Measurements from ENCODE around the gene KNDC1.

KNDC1 gene

DNA sequence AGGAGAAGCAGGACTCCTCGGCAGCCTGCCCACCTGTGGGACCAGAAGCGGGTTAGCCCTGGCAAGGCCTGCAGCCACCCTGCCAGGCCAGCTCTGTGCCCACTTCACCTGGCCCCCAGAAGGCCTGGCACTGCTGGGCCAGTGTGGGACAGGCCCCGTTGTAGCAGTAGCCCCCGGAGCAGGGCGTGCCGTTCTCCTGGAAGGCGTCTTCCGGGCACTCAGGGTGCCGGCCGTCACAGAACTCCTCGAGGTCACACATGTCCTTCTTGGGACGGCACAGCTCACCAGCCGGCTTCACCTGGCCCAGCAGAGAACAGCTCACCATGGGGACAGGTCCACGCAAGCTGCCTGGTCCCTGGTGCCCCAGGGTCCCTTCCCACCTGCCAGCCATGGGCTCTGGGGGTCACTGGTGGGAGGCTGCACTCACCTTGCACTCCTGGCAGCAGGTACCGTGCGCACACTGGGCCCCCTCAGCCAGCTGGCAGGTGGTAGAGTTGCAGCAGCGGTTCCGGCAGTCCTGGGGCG lies 110.8 kb downstream of the KNDC1 start:
- DNase-seq = no peak

DNA sequence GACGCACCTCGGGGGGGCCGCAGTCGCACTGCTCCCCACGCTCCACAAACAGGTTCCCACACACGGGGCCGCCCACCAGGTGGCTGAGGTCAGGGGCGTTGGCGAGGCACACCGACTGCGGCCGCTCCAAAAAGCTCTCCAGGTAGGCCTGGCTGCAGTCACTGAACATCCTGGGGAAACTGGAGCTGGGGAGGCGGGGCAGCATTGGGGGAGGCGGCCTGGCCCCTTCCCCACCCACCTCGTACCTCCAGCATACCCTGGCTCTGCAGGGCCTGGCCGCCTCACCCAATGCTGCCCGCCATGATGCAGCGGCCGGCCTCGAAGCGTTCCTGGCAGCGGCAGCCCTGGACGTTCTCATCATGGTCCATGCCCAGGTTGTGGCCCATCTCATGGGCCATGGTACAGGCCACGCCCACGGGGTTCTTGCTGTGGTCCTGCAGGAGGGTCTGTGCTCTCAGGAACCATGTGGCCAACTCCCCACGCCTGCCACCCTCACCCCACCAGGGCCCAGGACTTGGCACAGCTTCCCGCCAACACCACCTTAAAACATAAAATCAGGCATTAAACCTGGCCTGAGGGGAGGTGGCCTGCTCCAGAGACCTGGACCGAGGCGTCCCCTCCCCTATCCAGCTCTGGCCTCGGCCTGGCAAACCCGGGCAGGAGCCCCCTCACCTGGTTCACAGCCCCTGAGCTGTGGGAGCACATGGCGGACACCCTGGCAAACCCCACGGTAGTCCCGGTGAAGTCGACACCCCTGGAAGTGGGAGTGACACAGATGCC lies 111.7 kb downstream of the KNDC1 start:
- DNase-seq = no peak

DNA sequence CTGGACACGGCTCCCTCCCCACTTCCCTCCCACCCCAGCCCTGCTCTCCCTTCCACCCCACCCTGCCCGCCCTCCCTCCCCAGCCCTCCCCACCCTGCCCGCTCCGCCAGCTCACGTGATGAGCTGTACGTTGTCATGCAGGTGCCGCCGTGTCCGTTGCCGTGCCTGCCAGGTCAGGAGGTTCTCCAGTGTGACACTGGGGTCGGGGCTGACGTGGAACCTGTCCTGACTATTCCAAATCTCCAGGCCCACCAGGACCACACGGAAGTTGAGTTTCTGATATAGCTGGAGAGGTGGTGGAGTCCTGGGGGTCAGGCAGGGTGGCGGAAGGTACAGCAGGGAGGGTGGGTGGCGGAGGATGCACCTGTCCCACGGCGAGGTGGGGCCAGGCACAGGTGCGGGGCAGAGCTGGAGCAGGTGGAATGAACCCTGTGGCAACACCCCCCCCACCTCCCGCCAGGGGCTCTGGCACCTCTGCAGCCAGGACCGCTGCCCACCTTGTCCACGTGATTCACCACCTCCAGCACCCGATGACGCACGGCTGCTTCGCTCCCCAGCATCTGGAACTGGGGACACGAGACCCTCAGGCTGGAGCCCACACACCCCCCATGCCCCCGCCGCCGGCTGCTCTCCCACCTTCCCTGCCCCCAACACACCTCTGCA lies 112.4 kb downstream of the KNDC1 start:
- DNase-seq = no peak

DNA sequence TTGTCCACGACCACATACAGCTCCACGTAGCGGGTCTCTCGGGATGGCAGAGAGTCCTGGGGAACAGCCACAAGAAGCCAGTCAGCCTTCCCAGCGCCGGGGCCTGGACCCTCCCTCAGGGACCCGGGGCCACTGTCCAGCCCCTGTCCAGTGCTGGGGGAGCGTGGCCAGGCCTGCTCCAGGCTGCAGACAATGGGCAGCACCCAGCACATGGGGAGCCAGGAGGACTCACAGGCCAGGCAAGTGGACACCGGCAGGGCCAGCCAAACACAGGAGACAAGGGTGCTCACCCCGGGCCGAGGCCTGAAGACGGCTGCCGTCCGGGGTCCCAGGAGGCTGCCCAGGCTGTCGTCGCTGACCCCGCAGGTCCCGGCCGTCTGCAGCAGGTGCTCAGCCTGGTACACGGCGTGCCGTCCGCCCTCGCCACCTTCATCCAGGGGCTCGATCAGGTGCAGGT lies 113.0 kb downstream of the KNDC1 start:
- no peak for DNase-seq

DNA sequence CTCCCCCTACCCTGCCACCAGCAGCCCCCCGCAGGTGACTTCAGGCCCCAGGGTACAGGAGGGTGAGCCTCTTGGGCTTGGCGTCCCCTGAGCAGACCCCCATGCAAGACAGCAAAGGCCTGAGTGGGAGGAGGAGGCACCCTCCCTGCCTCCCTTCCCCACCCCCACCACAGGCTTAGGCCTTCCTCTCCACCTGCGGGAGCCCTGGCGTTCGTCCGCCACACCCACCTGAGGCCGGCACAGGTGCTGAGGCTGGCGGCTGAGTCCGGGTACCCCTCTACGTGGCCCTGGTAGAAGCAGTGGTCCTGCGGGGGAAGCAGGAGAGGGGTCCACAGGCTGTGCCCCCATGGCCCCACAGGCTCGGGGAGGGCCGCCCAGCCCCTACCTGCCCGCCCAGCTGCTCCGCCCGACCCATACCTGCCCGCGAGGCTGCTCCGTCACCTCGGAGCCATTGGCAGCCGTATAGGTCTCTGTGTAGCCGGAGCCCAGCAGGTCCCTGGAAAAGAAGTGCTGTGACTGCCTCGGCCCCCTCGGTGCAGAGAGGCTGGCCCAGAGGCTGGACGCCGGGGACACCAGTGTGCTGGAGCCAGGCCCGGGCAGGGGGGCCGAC lies 113.6 kb downstream of the KNDC1 start:
- DNase-seq = no peak

DNA sequence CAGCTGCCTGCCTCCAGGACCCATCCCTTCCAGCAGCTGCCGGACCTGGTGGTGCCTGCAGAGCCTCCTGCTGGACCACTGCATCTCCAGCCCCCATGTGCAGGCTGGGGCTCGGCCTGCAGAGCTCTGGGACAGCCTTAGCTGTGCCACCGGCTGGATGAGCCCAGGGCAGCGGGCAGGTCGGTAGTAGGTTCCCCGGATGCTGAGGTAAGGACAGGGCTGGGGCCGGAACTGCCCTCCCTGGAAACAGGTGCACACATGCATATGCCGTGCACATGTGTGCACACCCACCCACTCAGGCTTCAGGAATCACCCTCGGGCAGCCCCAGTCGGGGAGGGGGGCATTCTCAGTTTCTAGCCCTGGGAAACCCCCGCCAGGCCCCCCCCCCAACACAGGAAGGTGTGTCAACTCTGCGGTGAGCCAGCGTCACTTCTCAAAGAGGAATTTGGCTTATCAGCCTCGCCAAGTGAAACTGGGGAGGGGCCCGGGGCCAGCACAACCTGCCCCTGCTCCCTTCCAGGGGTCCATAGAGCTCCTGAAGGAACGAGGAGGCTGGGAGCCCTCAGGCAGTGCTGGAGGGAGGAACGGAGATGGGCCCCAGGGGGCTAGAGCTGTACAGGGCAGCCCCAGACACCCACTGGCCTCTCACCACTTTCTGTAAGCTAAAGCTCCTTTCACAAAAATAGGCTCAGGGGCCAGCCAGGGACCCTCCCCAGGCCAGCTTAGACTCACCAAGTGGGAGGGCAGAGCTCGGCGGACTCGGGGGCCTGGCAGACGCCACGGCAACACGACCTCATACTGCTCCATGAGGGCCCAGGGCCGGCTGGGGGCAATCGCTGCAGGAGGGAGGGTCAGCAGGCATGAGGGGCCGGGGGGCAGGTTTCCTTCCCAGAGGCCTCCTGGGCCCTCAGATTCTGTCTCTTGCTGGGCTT lies 115.0 kb downstream of the KNDC1 start:
- no peak for DNase-seq

DNA sequence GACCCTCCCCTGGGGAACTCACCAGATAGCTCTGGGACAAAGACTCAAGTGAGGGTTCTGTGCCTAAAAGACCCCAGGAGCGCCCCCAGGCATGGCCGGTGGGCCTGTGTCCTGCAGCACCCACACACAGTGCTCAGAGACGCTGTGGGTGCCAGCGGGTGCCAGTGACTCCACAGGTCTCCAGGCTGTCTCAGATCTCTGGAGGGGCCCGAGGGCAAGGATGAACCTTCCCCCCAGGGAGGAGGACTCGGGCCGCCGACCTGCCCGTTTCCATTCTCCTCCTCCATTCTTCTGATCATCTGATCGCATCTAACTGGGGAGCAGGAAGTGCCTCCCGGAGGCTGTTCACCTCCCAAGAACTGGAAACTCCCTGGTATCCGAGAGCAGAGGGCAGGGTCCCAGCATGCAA lies 115.7 kb downstream of the KNDC1 start:
- no peak for DNase-seq
